Activated CD4-positive, alpha-beta T cell treated with anti-CD3 and anti-CD28 coated beads, Interleukin-2, amount 50 U/mL, for 48 hours (primary cell): ENCODE results near the gene ACP5.
A peak's percentile ranks its signal among the peaks of the same experiment; 100 is the strongest.
"Not testable (repeated sequence)": the region's sequence is repeated elsewhere in the genome, so short reads cannot be mapped to it uniquely, and the experiment has no call there.

Experiments
- DNase-seq, 2 experiments: peaks; one replicate each; pipeline ENCODE4 v3.0.0-alpha.2; 2020

ACP5 gene

DNA sequence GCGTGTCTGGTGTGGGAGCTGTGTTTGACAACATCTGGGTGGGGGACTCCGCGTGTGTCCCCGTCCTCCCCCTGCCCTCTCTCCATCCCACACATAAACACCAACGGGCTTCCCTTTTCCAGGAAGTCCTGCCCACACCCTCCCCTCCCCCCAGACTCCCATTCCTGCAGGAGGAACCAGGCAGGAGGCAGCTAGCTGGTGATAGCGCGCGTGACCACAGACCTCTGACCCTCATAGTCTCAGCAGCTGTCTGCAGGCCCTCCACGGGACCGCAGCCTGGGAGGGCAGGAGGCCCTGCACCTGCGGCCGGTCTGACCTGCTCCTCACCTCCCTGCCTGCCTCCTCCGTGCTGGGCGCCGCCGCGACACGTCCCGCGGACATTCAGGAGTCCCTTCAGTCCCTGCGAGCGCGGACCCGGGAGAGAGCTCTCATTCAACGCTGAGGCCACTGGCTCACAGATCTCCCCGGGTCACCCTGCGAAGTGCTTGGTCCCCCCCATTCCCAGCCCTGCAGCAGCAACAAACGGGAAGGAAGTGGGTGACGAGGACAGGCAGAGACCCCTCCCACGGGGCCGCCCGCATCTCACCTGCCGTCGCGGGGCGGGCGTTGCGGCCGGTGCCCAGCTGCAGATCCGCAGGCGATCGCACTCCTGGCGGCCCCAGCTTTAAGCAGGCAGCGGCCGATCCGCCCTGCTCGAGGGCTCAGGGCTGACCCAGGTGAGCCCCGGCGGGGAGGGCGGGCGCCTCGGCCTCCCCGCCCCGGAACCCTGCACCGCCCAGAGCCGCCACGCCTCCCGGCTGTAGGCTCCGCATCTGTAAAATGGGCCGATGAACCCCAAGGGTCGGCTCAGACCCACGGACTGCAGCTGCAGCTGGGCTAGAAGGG is 1.1 kb upstream of the ACP5 start:
- peak; percentile 44 to 50 for DNase-seq

DNA sequence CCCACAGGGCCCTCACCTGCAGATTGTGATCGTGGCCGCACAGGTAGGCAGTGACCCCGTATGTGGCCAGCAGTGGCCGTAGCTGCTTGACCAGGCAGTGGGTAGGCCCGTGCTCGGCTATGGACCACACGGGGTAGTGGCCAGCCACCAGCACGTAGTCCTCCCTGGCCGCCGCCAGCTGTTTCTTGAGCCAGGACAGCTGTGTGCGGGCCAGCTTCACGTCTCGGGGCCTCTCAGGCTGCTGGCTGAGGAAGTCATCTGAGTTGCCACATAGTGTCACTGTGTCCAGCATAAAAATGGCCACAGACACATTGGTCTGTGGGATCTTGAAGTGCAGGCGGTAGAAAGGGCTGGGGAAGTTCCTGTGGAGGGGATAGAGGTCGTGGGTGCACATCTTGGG is 1.2 kb downstream of the ACP5 start:
- no peak for DNase-seq

DNA sequence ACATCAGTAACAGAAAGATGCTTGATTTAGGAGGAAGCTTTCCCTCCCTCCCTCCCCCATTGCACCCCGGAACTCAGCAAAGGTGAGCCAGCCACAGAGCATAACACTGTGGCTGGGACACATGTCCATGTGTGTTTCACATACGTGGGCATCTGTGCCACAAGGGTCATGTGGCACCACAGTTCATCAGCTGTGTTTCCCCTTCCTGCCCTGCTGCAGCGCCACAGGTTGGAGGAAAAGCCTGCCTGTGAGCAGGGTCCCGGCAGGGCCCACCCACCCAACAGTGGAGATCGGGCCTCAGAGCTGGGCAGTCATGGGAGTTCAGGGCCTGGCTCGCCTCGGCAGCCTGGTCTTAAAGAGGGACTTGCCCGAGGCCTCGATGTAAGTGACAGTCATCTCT is 2.8 kb downstream of the ACP5 start:
- DNase-seq = no peak

DNA sequence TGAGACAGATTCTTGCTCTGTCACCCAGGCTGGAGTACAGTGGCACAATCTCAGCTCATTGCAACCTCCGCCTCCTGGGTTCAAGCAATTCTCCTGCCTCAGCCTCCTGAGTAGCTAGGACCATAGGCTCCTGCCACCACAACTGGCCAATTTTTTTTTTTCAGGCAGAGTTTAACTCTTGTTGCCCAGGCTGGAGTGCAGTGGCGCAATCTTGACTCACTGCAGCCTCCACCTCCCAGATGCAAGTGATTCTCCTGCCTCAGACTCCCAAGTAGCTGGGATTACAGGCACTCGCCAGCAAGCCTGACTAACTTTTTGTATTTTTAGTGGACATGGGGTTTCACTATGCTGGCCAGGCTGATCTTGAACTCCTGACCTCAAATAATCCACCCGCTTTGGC is 3.7 kb downstream of the ACP5 start:
- DNase-seq = not testable (repeated sequence)

DNA sequence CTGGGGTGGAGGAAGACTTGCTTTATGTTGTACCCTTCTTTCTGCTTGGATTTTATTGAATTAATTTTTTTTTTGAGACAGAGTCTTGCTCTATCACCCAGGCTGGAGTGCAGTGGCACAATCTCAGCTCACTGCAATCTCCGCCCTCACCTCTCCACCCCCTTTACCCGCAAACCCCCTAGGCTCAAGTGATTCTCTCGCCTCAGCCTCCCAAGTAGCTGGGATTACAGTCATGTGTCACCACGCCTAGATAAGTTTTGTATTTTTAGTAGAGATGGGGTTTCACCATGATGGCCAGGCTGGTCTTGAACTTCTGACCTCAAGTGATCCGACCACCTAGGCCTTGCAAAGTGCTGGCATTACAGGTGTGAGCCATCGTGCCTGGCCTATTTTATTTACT is 4.1 kb downstream of the ACP5 start:
- not testable (repeated sequence) for DNase-seq

DNA sequence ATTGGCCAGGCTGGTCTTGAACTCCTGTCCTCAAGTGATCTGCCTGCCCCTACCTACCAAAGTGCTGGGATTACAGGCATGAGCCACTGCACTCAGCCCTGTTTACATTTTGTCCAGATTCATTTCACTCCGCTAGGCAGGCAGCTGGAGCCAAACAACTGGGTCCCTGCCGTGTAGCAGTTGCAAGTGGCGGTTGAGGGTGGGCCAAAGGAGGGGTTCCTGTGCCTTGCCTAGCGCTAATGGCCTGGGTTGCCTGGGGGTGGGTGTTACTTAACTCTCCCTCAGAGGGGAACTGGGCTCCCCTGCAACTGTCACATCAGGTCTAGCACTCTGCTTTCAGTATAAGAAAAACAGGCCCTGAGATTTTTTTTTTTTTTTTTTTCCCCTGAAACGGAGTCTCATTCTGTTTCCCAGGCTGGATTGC is 7.4 kb downstream of the ACP5 start:
- DNase-seq = no peak

DNA sequence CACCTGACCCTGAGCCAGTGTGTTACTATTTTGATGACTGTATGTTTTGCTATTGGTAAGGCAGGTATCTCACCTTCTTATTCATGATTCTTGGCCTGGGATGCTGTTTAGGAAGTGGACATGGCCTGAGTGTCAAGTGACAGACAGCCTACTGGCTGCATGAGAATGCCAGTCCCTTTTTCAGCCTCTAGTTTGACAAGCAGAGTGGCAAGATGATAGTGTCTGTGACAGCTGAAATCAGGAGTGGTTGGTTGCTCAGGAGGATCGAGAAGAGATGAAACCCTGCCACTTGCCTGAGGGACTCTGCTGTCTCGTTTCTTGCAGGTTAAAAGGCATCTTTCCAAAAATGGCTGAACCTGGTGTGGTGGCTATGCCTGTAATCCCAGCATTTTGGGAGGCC is 11.3 kb downstream of the ACP5 start:
- DNase-seq = no peak

DNA sequence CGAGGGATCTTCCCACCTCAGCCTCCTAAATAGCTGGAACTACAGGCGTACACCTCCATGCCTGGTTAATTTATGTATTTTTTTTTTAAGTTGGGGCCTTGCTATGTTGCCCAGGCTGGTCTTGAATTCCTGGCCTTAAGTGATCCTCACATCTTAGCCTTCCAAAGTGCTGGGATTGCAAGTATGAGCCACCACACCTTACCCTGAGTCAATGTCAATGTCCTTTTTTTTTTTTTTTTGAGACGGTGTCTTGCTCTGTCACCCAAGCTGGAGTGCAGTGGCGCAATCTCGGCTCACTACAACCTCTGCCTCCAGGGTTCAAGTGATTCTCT is 11.8 kb downstream of the ACP5 start:
- not testable (repeated sequence) for DNase-seq

DNA sequence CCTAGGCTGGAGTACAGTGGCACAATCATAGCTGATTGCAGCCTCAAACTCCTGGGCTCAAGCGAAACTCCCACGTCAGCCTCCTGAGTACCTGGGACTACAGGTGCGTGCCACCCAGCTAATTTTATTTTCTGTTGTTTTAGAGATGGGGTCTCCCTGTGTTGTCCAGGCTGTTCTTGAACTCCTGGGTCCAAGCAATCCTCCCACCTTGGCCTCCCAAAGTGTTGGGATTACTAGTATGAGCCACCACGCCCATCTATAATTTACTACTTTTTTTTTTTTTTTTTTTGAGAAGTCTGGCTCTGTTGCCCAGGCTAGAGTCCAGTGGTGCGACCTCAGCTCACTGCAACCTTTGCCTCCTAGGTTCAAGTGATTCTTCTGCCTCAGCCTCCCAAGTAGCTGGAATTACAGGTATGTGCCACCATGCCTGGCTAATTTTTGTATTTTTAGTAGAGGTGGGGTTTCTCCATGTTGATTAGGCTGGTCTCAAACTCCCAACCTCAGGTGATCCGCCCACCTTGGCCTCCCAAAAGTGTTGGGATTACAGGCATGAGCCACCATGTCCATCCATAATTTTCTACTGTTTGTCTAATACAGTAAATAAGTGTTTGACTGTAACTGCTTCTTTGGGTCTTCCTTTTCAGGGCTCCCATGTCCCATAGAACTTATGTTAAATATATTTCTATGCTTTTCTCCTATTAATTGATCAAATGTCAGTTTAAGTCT is 13.2 kb downstream of the ACP5 start:
- not testable (repeated sequence) for DNase-seq

DNA sequence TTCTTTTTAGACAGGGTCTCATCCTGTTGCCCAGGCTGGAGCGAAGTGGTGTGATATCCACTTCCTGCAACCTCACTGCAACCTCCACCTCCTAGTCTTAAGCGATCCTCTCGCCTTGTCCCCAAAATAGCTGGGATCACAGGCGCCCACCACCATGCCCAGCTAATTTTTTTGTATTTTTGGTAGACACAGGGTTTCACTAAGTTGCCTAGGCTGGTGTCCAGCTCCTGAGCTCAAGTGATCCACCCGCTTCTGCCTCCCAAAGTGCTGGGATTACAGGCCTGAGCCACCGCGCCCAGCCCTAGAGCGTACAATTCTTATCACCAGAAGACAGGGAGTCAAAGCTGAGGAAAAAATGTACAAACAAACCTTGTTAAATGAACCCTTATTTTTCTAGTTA is 13.9 kb downstream of the ACP5 start:
- DNase-seq = no peak

DNA sequence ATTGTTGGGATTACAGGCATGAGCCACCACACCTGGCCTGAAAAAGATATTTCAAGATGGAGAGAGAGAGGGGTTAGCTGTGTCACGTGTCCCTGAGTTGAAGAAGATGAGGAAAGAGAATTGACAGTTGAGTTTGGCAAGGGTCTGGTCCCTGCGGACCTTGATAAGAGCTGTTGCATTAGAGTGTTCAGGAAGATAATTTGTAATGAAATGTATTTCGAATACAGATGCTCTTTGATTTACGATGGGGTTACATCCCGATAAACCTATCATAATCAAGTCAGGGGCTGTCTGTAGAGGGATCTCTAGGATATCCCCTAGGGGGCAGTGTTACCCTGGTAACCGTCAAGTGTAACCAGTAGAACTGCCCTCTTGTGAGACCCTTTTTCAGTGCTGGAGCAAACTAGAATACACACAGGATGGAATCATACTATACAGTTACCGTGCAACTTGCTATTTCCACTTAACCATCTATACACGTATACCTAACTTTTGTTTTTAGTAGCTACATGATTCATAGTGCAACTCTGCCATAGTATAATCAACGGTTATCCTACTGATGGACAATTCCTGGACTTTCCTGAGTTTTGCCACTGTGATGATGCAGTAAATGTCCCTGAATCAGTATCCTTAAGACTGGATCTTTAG is 16.9 kb downstream of the ACP5 start:
- peak; percentile 45 to 63 for DNase-seq

DNA sequence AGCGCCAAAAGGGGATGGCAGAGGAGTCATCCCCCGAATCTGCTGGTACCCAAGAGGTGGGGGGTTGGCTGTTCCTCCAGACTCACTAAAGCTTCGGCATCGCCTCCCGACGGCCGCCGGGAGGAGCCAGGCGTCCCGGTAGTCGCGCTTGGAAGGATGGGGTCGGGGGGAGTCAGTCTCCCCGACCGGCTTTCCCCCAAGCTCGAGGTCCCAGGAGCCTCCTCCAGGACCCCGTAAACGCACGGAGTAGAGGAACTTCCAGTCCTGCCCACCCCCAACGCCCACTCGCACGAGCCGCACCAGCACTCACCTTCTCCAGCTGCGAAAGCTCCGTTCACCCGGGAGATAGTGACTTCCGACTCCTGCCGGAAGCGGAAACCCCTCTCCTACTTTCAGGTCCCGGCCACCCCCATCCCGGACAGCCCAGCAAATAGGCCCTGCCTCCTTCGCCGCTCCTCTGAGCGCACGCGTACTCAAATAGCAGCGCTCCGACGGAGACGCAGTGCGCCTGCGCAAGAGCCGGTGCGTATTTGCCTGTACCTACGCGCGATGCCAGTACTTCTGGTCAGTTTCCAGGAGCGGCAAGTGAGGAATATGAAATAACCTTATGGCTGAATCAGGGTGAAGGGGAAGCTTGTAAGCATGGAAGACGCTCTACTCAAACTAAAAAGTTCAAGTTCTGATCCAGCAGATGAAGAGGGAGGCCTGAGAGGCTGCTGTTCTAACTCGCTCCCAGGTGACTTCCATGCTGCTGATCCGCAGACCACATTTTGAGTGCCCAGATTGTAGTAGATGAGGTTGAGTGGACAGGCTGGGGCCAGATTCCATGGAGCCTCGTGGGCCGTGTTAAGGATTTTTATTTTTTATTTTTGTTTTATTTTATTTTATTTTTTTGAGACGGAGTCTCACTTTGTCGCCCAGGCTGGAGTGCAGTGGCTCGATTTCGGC is 18.3 kb downstream of the ACP5 start, which contains the start of gene ELOF1:
TSS of gene ELOF1 (minus strand) at position 350 of the 948 bp plus-strand sequence. CDS start 4,883 bp downstream, outside the sequence.
- peak; percentile 97 to 98 for DNase-seq

DNA sequence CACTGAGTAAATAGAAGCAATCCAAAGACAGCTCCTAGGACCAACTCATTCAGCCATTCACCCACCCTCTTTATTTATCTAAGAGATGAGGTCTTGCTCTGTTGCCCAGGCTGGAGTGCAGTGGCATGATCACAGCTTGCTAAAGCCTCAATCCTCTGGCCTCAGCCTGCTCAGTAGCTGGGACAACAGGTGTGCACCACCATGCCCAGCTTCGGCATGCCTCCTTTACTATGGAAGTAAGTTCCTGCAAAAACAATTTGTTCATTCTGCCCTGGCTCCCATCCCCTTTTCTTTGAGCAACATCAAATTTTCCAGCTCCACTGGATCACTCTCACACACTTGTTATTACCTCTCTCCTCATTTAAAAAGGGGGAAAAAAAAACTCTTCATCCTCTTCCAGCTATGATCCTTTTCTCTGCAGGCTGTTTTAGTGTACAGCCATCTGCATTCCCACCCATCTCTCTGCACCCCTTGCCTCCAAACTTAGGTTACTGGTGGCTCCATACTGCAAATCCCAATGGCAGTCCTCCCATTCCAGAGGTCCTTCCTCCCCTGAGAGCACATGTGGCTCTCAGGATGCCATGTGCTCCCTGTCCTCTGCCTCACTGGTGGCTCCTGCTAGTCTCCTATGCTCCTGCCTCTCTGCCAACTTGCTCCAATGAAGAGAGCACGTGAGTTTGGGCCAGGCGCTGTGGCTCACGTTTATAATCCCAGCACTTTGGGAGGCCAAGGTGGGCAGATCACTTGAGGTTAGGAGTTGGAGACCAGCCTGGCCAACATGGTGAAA is 20.6 kb downstream of the ACP5 start:
- no peak for DNase-seq

DNA sequence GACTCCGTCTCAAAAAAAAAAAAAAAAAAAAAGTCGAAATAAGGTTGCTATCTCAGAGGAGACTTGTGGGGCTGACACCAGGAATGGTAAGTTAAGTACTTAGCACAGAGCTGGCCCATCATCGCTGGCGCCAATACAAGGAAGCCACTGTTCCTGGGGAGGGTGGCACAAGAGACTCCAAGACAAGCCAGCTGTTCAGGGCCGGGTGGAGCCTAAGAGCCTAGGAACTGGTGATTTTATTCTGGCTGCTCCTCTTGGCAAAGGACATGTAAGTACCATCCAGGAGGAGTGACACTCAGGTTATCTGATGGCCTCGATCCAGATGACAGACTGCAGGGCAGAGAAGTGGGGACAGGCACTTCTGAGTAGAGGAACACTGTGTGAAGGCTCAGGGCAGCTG is 22.2 kb downstream of the ACP5 start:
- DNase-seq = no peak

DNA sequence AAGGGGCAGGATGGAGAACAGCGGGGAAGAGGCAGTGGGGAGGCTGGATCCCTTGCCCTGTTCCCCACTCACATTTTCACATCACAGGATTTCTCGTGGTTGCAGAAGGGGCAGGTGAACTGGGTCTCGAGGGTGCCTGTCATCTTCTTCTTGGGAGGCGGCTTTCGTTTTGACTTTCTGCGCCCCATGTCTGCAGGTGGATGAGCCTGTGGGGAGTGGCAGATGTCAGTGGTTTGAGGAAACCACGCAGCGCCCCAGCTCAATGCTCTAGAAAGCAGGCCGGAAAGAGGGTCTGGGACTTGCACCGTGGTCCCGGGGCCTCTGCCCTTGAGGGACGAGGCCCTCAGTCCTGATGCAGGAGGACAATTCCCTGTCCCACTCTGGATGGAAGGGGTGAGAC is 23.3 kb downstream of the ACP5 start:
- DNase-seq = no peak

DNA sequence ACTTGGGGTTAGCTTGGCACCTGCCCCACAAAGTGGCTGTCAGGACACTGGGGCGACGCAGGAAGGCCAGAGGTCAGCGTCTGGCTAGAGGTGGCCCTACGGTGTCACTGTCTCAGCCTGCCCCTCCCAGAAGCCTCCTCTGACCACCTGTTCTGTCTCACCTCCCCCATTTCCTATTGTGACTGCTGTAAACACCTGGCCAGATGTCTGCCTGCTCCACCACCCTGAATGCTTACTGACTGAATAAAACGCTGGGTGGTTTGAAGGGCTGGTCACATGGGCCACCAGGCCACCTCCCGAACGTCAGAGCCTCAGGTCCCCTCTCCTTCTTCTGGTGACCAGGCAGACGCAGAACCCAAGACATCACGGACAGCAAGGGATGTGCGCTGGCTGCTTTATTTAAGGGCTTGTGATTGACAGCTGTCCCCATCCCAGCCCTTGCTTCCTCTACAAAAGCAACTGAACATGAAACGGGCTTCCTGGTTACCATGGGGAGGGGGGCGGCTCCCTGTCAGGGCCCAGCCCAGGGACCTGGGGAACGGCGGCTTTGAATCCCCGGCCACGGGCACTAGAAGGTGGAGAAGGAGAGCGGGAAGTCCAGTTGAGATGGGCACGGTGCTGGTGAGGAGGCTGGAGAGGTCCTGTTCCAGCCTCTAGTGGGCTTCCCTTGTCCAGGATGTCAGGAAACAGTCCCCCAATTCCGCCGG is 24.6 kb downstream of the ACP5 start:
- DNase-seq = no peak

DNA sequence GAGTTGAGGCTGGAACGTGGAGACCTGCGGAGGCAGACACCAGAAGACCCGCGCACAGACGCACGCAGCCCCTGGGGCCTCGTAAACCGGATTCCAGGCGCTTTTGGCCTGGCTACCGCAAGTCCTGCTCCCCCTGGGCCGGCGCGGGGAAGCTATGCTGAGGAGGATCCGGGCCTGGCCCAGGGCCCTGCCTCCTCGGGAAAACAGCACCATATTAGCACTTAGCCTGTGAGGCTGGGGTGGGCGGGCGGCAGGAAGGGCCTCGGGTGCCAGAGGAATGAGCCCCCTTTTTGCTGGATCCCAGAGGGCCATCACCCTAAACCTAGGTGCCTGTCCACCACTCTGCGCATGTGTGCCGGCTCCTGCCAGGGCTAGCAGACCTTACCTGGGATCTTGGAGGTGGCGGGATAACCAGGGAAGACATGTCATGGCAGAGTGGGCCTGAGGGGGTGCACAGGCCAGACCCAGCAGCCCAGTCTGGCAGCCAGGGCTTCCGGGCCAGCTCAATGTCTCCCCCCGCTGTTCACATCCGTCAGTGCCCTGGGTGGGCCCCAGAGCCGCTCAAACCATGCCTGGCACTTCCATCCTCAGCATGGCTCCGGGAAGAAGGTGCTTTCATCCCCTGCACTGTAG is 25.7 kb downstream of the ACP5 start:
- peak in 1 of 2 experiments; percentile 24 for DNase-seq

DNA sequence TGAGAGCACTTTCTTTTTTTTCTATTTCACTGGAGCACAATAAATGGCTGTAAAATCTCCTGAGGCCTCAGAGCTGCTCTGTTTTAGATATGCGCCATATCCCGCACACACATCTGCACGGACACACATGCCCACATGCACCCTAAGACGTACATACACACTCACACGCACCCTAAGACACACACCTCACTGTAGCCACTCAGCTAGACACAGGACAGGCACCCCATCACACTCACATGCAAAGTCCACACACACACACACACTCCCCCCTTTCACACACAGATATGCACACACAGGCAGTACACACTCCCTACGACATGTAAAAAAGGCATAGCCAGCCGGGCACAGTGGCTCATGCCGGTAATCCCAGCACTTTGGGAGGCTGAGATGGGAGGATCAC is 27.2 kb downstream of the ACP5 start:
- no peak for DNase-seq

DNA sequence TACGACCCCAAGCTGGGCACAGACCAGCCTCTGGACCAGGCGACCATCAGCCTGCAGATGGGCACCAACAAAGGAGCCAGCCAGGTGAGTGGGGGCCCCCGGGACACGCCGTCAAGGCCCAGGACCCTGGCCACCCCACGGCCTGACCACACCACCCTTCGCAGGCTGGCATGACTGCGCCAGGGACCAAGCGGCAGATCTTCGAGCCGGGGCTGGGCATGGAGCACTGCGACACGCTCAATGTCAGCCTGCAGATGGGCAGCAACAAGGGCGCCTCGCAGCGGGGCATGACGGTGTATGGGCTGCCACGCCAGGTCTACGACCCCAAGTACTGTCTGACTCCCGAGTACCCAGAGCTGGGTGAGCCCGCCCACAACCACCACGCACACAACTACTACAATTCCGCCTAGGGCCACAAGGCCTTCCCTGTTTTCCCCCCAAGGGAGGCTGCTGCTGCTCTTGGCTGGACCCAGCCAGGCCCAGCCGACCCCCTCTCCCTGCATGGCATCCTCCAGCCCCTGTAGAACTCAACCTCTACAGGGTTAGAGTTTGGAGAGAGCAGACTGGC is 28.0 kb downstream of the ACP5 start:
- DNase-seq = no peak
